NCI-H69 (cell line): Measurements from ENCODE around the gene IL6R.
A peak's percentile ranks its signal among the peaks of the same experiment; 100 is the strongest.
"Not testable (repeated sequence)": the region's sequence is repeated elsewhere in the genome, so short reads cannot be mapped to it uniquely, and the experiment has no call there.

Experiments used
- DNase-seq: peaks from one replicate; lab custom pipeline; 2025; lab: John Stamatoyannopoulos, UW

The IL6R gene

GRCh38 chr1:154483941-154484803 is 79.0 kb downstream of the IL6R start:
- no peak for DNase-seq

DNA sequence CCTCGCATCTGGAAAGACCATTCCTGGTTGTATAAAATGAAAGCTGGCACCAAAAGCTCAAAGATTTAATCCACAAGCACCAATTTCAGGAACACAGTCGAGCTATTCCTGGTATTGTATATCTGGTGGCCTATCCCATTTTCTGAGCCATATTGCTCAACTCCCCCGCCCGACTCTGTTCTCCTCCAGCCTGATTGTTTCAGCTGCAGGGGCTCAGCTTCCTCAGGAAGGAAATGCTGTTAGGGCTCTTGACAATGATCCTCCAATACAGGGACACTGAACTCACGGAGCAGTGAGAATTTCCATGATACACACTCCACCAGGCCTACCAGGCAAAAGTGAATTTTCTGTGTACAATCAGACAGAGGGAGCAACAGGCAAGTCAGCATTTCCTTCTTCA is 80.0 kb downstream of the IL6R start:
- DNase-seq = no peak

DNA sequence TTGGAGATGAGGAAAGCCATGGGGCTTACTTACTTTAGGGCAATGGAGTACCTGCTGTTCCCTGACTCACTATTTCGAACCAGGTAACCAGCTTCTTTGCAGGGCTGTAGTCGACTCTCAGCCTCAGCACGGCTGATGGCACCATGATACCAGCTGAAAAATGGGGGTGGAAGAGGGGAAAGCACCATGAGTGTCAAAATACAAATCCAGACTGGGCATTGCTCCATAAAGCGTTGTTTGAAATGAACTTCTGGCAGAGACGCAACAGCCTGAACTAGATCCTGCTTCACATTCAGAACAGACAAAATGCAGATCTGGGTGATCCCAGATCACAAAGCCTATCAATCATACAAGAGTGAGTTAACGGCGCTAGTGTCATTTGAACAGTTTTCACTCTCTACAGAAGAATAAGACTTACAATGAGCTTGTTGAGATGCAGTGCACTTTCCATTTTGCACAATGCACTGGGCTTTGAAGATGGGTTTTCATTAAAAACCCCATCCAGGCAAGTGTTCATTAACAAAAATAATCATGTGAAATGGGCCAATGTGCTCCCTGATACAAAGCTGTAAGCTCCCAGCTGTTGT is 80.9 kb downstream of the IL6R start:
- no peak for DNase-seq

GRCh38 chr1:154486756-154487155 is 81.6 kb downstream of the IL6R start:
- not testable (repeated sequence) for DNase-seq

DNA sequence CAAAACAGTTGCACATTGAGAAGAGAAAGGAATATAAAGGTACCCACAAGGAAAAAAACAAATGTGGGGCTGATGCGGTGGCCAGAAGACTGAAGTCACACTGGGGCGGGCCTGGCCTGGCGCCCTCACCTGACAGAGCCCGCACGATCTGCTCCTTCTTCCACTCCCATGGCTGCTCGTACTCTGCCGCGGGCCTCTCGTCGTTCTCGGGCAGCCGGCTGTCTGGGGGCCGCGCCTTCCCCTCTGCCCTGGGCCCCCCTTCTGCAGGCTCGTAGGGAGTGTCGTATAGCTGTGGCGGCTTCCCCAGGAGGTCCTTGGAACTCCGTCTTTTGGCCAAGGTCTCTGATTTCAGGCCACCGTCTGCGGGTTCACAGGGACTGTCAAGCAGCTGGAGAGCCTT is 83.8 kb downstream of the IL6R start:
- no peak for DNase-seq

DNA sequence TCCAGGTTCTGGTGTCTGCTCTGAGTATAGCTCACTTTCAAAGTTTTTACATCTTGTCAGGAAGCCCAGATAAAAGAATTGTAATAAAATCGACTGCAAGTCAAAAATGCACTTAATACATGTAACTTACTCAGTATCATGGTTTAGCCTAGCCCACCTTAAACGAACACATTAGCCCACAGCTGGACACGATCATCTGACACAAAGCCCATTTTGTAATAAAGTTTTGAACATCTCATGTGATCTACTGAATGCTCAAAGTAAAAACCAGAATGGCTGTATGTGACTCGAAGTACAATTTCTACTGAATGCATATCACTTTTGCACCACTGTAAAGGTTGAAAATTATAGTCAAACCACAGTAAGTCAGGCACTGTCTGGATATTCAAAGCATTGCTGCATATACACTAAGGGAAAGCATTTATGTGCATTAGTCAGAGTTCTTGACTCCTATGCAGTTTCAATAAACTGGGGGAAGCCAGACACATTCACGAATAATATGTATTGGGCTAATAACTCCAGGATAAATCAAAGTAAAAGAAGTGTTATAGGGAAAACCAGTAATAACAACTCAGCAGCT is 84.6 kb downstream of the IL6R start:
- DNase-seq = no peak

GRCh38 chr1:154490317-154490716 is 85.2 kb downstream of the IL6R start:
- DNase-seq = no peak

DNA sequence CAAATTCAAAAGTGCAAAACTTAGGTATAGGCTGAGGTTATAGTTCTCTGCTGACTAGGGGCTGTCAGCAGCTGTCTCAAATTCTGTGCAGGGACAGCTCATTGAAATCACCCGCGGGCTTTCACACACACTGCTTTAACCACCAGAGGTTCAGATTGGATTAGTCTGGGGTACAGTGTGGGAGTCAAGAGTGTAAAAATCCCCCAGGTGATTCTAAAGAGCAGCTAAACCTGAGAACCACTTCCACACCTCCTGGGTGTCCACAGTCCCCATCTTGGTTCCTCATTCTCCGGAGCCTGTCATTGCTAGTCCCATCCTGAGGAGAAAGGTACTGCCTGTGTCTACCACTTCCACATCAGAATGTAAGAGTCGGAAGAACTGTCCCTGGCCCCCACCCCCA is 87.0 kb downstream of the IL6R start:
- DNase-seq = no peak

GRCh38 chr1:154493276-154493675 is 88.1 kb downstream of the IL6R start:
- peak; percentile 62 for DNase-seq

- no peak for DNase-seq
Observed at GRCh38 chr1:154495496-154496273, 90.5 kb downstream of the IL6R start.

DNA sequence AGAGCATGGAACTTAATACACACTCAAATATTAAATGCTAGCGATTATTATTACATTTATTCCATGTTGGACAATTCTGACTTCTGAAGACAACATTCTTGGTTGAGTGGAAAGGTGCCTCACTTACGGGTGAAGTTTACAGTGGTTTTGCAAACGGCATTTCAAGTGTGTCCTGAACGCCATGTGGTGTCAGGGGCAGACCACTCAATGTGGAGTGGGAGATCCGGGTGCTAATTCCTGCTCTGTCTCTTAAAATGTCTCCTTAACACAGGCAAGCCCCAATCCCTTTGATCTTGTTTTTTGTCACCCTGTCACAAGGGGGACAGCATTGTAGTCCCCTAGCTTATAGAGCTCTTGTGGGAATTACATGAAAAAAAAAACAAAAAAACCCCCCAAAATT is 91.2 kb downstream of the IL6R start:
- no peak for DNase-seq

DNA sequence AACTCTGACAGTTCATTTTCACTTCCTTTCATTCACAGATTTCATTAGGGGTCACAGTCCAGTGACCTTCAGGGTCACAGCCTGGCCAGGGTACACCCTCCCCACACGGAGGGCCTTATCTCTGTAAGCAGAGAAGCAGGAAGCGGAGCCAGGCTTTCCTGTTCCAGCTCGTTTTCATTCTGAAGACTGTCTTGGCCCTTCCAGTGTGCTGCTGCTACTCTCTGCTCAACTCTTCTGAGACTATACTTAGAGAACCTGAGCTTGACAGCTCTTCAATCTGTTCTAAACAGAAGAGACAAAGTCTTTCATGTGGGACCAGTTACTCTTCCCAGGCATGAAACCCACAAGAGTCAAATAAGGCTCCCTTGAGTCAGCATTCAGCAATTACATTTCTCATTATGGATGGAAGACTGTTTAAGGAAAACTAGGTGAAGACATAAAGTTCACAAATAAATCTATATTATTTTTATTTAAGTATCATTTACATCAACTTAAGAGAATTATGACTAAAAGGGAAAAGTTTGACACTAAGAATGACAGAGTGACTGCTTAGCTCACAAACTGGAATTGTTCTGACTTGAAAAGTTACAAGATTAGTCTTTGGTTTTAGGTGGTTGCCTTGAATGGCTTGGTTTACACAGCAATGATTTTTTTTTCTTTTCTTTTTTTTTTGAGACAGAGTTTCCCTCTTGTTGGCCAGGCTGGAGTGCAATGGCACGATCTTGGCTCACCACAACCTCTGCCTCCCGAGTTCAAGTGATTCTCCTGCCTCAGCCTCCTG is 92.1 kb downstream of the IL6R start:
- DNase-seq = no peak

DNA sequence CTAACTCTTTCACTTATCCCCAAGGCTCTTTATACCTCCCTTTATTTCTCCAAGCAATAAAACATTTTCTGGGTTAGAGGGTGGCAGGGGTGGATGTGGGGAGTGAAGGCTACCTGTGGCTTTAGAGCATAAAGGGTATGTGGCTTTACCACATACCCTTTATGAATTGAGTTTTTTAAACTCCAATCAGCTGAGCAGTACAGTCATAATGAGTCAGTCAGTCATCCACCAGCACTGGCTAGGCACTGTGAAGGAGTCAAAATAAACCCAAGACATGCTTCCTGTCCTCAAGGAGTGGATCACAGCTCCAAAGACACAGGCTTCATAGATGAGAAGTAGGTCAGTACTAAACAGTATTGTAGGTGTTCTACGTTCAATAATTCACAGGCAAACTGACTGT is 94.3 kb downstream of the IL6R start:
- DNase-seq = no peak

GRCh38 chr1:154500533-154500932 is 95.4 kb downstream of the IL6R start:
- DNase-seq = no peak

DNA sequence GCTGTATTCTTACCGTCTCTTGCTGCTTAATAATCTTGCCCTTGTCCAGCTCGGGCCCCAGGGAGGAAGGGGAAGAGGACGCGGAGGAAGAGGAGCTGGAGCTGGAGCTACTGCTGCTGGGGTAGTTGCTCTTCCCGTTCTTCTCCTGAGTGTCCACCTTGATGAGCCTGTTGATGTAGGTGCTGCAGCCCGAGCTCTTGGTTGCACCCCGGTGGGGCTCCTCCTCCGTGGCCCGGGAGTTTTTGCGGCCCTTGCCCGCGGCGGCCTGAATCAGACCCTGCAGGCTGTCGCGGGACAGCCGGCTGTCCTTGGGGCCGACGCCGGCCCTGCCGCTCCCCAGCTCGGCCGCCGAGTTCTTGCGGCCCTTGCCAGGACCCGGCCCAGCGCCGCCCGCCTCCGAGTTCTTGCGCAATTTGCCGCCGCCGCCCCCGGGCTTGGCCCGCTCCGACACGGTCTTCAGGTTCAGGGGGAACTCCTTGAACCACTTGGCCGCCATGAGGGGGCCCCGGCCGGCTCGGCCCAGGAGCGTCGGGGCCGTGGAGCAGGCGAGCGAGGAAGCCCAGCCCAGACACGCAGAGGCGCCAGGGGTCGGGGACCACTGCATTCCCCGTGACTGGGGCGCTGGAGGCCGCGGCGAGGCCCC is 96.4 kb downstream of the IL6R start:
- DNase-seq = no peak

- no peak for DNase-seq
Observed at GRCh38 chr1:154502066-154502743, 97.1 kb downstream of the IL6R start, which contains the start of the genes SHE and TDRD10. Gene SHE, minus strand, starts transcription at chr1:154502412. Its CDS starts 386 bp downstream, at chr1:154502026. Gene TDRD10, plus strand, starts transcription at chr1:154502219. Its CDS starts 4,685 bp downstream, at chr1:154506904.

DNA sequence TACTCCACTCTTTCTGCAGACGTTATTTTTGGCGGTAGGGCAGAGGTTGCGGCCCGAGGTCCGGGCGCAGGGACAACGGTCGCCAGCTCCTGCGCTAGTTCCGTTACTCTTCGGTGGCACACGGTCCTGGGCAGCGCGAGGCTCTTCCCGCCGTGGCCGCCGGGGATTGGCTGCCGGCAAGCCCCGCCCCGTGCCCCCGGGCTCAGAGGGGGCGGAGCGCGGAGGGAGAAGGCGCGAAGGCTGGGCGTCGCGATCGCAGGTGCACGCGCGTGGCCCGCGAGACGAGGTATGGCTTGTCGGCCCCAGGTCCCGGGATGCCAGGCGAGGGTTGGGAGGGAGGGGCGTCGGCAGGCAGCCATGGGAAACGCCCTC is 97.6 kb downstream of the IL6R start:
- no peak for DNase-seq

DNA sequence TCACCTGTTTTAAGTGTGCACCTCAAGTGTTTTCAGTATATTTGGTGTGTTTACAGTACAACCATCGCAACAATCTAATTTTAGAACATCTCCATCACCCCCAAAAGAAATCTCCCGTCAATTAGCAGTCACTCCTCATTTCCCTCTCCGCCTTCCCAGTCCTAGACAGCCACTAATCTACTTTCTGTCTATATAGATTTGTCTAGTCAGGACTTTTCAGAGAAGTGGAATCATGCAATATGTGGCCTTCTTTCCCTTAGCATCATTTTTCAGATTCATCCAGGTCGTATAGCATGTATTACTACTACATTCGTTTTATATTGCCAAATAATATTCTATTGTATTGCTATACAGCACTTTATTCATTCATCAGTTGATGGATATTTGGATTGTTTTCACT is 98.8 kb downstream of the IL6R start:
- no peak for DNase-seq

DNA sequence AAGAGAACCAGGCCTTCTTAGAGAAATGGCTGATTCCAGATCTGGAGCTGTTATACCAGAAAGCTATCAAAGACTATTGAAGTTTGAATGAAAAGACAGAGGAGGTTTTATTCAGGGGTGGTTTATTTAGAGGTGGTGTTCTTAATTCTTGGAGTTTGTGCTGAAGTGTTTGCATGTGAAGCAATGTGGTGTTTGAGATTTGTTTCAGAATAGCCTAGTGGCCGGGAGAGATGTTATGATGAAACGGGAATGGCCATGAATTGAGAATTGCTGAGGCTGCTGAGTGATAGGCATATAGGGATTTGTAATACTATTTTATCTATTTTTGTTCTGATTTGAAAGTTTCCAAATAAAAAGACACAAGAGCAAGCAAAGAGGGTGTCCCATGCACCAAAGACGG is 107.6 kb downstream of the IL6R start:
- DNase-seq = no peak

DNA sequence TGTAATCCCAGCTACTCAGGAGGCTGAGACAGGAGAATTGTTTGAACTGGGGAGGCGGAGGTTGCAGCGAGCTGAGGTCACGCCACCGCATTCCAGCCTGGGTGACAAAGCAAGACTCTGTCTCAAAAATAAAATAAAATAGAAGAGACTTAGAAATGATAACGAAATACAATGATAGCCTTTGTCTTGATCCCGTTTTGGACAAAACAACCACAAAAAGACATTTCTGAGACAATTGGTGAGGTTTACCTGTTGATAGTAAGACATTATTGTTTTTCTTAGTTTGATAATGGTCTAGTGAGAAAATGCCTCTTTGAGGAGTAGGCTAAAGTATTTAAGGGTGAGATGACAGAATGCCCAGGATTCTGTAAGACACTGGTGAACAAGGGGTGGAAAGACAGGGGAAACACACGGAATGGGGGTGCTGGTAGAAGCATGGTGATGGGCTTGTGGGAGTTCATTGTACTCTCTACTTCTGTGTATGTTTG is 109.0 kb downstream of the IL6R start:
- no peak for DNase-seq
